ENCODE results near the gene YIPF5. TPM values are rescaled to one million over a fixed set of nuclear protein-coding genes. Genes with fewer than 3 reads are reported as not detected.
A peak's percentile ranks its signal among the peaks of the same experiment; 100 is the strongest.

YIPF5 gene
- total and polyA plus RNA-seq, 8 donors, result 5.6 to 41.6 (median 31.6) TPM

DNA sequence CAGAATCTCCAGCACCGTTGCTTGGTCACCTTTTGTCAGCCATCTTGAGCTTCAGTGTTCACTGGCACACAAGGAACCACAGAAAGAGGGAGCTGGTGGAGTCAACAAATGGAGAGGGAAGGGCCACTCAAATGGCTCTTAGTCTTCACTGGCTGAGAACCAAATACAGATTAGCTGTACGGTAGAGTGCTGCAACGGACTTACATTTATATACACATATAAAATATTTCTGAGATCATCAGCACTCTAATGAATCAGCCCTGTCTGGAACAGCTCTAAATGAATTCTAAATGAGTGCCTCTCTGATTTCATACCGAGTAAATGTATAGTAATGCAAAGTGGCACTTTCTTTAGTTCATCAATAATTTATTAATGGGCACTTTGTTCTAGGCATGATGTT is 25.0 kb upstream of the YIPF5 start:
- intact Hi-C loops (cut with DNase I), result no loop called here
- H3K4me3 ChIP-seq, result no peak overlapping the region
- TF ChIP-seq, protein P1, sequence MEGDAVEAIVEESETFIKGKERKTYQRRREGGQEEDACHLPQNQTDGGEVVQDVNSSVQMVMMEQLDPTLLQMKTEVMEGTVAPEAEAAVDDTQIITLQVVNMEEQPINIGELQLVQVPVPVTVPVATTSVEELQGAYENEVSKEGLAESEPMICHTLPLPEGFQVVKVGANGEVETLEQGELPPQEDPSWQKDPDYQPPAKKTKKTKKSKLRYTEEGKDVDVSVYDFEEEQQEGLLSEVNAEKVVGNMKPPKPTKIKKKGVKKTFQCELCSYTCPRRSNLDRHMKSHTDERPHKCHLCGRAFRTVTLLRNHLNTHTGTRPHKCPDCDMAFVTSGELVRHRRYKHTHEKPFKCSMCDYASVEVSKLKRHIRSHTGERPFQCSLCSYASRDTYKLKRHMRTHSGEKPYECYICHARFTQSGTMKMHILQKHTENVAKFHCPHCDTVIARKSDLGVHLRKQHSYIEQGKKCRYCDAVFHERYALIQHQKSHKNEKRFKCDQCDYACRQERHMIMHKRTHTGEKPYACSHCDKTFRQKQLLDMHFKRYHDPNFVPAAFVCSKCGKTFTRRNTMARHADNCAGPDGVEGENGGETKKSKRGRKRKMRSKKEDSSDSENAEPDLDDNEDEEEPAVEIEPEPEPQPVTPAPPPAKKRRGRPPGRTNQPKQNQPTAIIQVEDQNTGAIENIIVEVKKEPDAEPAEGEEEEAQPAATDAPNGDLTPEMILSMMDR (IDR thresholded peaks at IDR 0.05), result no peak
- no peak overlapping the region for H3K27ac ChIP-seq
- WGBS, 2 donors, result 72 to 82% methylated on average over 4 of the region's 4 CpGs
- H3K9me3 ChIP-seq, result no peaks in the 10 kb centered on the region
- ATAC-seq (no peak), FAIRE-seq (no peak), DNase-seq (no peak)
- H3K4me1 ChIP-seq, result no peaks in the 10 kb centered on the region
- H3K36me3 ChIP-seq, result no peaks in the 10 kb centered on the region
- no peaks in the 10 kb centered on the region for H3K27me3 ChIP-seq

DNA sequence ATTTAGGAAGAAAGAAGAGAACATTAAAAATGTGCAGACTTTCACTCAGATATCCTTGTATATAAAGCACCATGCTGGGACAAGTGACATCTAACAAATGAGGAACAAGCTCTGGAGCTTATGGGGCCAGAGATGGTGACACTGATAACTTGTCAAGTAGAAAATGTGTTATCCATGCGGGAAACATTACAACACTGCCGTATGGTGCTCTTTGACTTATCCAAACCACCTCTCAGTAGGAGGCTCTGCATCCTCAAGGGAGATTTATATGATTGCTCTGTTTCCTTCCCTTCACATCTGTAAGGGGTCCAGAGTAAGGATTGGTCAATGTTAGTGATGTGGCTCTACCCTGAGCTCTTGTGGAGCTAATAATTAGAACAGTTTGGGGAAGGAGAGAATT is 23.7 kb upstream of the YIPF5 start:
- Histone ChIP-seq H3K4me3 (no peak overlapping the region), H3K27me3 (no peaks in the 10 kb centered on the region), H3K4me1 (no peaks in the 10 kb centered on the region), H3K36me3 (no peaks in the 10 kb centered on the region), H3K9me3 (no peaks in the 10 kb centered on the region), H3K27ac (no peak overlapping the region)
- TF ChIP-seq, protein P1 (IDR thresholded peaks at IDR 0.05), result no peak
- ATAC-seq (no peak), DNase-seq (no peak), FAIRE-seq (no peak)
- WGBS, 2 donors, result 75 to 87% methylated on average over 2 of the region's 2 CpGs
- intact Hi-C loops (cut with DNase I), result no loop called here

DNA sequence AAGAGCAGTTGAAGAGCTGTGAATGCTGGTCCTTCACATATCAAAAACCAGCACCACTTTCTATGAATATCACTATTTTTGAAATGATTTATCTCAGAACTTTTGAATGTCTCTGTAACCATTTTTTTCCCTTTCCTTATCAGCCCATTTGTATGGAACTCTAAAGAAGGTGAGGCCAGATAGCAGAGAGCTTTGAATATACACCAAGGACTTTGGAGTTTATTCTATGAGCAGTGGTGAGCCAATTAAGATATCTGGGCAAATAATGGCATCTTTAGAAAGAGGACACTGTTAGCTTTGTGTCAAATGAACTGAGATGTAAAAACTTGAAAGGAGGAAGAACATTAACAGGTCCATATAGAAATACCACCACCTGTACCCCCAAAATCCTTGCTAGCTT is 22.2 kb upstream of the YIPF5 start:
- Histone ChIP-seq H3K4me3 (no peak overlapping the region), H3K27me3 (no peaks in the 10 kb centered on the region), H3K36me3 (no peaks in the 10 kb centered on the region), H3K4me1 (peaks cover 0 to 8% (median 0%) of the 10 kb centered on the region in 3 donors), H3K27ac (no peak overlapping the region), H3K9me3 (no peaks in the 10 kb centered on the region)
- no peak for DNase-seq
- FAIRE-seq, result no peak
- intact Hi-C loops (cut with DNase I), result no loop called here
- ATAC-seq, result no peak
- TF ChIP-seq, protein P1 (IDR thresholded peaks at IDR 0.05), result no peak

DNA sequence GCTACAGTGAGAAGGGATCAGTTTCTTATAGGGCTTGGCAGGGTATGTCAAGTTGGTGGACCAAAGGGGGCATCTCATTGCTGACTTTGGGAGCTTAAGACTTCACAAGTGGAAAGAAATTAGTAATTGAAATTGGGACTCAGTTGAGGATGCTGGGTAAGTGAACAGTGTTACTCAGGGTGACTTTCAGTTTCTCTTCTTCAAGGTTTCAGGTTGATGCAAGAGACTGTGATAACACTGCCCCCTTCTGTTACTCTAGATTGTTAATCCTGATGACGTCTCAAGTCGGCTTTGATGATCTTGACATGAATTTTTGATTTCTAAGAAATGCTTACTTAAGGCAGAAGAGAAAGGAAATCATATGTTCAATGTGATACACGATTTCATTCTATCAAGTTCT is 21.5 kb upstream of the YIPF5 start:
- WGBS, 2 donors, result 31 to 35% methylated on average over 3 of the region's 3 CpGs
- ATAC-seq (peak in 3 of 4 donors; percentile 68 to 85 (median 78)), DNase-seq (no peak), FAIRE-seq (no peak)
- no peak overlapping the region for H3K27ac ChIP-seq
- TF ChIP-seq, protein P1 (IDR thresholded peaks at IDR 0.05), result no peak
- H3K9me3 ChIP-seq, result no peaks in the 10 kb centered on the region
- intact Hi-C loops (cut with DNase I), result no loop called here
- H3K4me1 ChIP-seq, result peaks cover 0 to 9% (median 0%) of the 10 kb centered on the region in 3 donors
- no peak overlapping the region for H3K4me3 ChIP-seq
- H3K27me3 ChIP-seq, result no peaks in the 10 kb centered on the region
- no peaks in the 10 kb centered on the region for H3K36me3 ChIP-seq

DNA sequence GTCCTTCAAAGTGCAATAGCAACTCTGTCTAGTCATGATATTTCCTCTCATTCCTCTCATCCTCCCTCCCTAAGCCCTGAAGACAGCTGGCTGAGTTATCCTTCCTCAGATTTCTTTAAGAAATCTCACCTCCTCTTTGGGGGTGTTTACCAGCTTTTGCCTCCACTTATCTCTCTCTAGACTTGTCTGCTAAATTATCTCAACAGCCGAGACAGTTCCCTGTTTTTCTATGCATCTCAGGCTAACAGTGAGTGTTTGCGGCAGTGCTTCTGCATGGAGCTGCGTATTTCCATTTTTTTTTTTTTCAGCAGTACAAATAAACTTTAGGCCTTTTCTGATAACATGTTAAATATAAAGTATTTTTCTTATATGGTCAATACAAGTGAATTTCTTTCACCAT is 21.1 kb upstream of the YIPF5 start:
- FAIRE-seq (no peak), DNase-seq (no peak), ATAC-seq (no peak)
- 88 to 93% methylated on average over 3 of the region's 3 CpGs for WGBS, 2 donors
- no peaks in the 10 kb centered on the region for H3K9me3 ChIP-seq
- no peaks in the 10 kb centered on the region for H3K36me3 ChIP-seq
- no peaks in the 10 kb centered on the region for H3K27me3 ChIP-seq
- H3K4me3 ChIP-seq, result no peak overlapping the region
- TF ChIP-seq, protein P1 (IDR thresholded peaks at IDR 0.05), result no peak
- H3K4me1 ChIP-seq, result peaks cover 0 to 9% (median 0%) of the 10 kb centered on the region in 3 donors
- H3K27ac ChIP-seq, result no peak overlapping the region
- intact Hi-C loops (cut with DNase I), result no loop called here
